HG02623 (cell line): ENCODE measurements around the gene ACAA2.
"Not testable (repeated sequence)": the region's sequence is repeated elsewhere in the genome, so short reads cannot be mapped to it uniquely, and the experiment has no call there.

Experiments
- ATAC-seq: cut with Tn5 transposase; IDR thresholded peaks from one replicate; pipeline ENCODE4 v1.9.1; 2021; ENCODE audit warnings: moderate library complexity; ENCODE audit not compliant: unreplicated experiment

Gene ACAA2

GRCh38 chr18:49813069-49813318 is 339 bp downstream of the ACAA2 start:
- ATAC-seq: peak; percentile 20

GRCh38 chr18:49812286-49813068 is 856 bp downstream of the ACAA2 start:
- ATAC-seq: no peak

DNA sequence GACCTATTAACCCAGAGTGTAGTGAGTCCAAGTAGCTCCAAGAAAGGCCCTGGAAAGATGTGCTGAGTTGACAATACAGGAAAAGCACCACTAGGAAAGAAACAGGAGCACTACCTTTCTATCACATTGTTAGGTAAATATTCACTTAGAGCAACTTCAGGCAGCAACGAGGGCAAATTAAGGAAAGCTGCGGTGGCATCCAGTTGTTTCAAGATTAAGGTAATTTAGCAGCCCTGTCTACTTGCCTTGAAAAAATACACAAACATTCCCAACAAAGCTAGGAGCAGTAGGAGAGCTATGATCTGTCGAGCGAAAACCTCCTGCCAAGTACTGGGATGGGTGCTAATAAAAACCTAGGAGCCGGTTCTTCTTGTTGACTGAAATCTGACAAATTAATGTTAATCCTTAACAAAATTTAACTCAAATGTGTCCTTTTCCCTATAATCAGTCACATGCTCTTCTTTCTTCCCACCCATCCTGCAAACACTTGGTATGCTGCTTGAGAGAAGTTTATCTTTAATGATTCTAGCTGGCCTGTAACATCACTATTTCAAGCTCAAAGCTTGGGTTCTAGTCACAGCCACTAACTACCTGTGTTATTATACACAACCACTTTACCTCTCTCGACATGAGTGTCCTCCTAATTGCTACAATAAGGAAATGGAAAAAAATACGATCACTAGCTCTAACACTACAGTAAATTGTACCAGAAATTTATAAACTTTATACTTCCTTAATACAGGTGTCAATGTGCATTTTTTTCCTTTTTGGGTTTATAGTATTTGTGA is 2.0 kb downstream of the ACAA2 start:
- no peak for ATAC-seq

DNA sequence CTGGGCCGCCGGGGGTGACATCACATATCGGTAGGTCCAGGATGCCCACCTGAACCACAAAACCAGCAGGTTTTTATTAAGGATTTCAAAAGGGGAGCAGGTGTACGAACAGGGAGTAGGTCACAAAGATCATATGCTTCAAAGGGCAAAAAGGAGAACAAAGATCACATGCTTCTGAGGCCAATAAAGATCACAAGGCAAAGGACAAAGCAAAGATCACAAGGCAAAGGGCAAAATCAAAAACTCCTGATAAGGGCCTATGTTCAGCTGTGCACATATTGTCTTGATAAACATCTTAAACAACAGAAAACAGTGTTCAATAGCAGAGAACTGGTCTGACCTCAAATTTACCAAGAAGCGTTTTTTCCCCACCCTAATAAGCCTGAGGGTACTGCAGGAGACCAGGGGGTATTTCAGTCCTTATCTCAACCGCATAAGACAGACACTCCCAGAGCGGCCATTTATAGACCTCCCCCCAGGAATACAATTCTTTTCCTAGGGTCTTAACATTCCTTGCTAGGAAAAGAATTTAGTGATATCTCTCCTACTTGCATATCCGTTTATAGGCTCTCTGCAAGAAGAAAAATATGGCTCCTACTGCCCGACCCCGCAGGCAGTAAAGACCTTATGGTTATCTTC is 4.7 kb downstream of the ACAA2 start:
- ATAC-seq: not testable (repeated sequence)

DNA sequence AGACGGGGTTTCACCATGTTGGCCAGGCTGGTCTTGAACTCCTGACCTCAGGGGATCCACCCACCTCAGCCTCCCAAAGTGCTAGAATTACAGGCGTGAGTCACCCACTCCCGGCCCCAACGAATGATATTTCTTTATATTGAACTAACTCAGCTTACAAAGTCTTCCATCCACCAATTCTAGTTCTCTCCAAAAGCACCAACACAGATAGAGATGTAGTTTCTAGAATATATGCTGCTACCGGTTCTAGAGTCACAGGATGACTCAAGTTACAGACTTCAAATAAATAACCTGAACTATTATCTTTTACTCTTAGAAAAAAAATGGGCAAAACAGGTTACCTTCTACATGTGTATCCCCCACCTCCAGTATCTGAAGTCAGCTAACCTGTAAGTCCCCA is 9.2 kb downstream of the ACAA2 start:
- no peak for ATAC-seq

DNA sequence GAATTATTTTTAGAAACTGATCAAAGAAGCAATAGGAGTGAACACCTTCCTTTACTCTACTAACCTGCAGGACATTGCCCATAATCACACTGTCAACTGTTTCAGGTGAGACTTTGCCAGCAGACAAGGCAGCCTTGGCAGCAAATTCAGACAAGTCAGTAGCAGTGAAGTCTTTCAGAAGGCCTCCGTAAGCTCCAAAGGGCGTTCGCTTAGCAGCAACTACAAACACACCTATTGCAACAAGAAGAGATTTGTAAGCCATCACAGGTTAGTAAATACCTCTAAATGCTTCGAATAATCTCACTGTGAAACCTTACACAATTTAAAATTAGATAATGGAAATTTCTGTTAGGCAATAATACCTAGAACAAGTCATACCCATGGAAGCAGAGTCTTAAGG is 10.7 kb downstream of the ACAA2 start:
- no peak for ATAC-seq

DNA sequence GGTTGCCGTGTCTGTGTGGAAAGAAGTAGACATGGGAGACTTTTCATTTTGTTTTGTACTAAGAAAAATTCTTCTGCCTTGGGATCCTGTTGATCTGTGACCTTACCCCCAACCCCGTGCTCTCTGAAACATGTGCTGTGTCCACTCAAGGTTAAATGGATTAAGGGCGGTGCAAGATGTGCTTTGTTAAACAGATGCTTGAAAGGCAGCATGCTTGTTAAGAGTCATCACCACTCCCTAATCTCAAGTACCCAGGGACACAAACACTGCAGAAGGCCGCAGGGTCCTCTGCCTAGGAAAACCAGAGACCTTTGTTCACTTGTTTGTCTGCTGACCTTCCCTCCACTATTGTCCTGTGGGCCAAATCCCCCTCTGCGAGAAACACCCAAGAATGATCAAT is 12.8 kb downstream of the ACAA2 start:
- not testable (repeated sequence) for ATAC-seq

- ATAC-seq: not testable (repeated sequence)
Measured at GRCh38 chr18:49799806-49800205, 13.5 kb downstream of the ACAA2 start.

DNA sequence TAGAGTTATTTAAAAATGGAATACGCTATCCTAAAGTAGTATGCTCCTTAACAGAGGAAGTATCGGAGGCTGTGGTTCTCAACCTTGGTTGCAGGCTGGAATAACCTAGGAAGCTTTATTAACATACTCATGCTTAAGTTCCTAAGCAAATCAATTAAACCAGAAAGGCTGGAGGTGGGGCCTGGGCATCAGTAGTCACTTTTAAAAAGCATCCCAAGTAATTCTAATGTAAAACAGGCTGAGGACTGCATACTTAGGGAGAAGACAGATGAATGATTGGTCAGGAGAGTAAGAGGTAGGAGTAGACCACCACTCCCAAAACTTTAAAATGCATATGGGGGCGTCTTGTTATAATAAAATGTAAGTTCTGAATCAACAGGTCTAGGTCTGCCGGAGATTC is 15.3 kb downstream of the ACAA2 start:
- no peak for ATAC-seq

GRCh38 chr18:49795612-49796552 is 17.5 kb downstream of the ACAA2 start:
- ATAC-seq: no peak

GRCh38 chr18:49794743-49795142 is 18.6 kb downstream of the ACAA2 start:
- no peak for ATAC-seq

GRCh38 chr18:49789560-49790134 is 23.7 kb downstream of the ACAA2 start:
- ATAC-seq: not testable (repeated sequence)

DNA sequence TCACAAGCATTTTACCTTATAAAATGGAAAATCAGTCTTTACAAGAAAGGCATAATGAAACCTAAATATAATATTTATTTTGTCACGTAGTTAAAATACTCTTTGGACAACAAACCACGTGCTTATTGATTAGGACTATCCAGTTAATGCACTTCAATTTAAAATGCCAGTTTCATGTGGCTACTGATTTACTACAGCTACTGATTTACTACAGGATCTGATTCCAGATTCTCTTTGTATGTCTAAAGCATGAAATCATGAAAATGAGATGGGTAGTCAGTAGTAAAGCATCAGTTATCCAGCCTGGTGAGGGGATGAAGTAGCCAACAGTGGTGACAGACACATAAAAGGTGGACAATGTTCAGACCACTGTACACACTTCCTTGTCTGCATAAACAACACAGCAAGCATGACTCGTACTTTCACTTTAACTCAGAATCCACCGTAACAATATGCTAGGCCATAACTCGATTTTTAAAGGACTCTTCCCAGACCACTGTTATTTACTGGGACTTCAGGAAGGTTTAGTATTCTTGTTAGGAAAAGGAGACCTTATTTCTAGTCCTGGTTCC is 24.9 kb downstream of the ACAA2 start:
- peak; percentile 58 for ATAC-seq

- no peak for ATAC-seq
Measured at GRCh38 chr18:49786019-49786720, 27.2 kb downstream of the ACAA2 start.

- no peak for ATAC-seq
Measured at GRCh38 chr18:49784427-49785185, 28.7 kb downstream of the ACAA2 start.

- not testable (repeated sequence) for ATAC-seq
Measured at GRCh38 chr18:49783631-49784030, 29.7 kb downstream of the ACAA2 start.

DNA sequence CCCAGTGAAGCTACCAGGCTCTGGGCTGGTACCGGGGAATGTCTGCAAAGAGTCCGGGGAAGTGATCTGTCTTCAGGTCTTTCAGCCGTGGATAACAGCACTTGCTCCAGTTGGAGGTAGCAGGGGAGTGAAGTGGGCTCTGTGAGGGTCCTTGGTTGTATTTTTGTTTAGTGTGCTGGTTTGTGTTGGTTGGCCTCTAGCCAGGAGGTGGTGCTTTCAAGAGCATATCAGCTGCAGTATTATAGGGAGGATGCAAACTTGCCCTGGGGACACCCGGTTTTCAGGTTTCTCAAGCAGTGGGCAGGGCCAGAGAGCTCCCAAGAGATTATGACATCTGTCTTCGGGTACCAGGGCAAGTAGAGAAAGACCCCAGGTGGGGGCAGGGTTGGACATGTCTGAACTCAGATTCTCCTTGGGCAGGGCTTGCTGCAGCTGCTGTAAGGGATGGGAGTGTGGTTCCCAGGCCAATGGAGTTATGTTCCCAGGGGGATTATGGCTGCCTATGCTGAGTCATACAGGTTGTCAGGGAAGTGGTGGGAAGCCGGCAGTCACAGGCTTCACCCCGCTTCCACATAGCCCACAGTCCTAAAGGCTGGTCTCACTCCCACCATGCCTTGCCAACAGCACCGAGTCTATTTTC is 34.4 kb downstream of the ACAA2 start:
- no peak for ATAC-seq

- no peak for ATAC-seq
Measured at GRCh38 chr18:49769047-49769728, 44.1 kb downstream of the ACAA2 start.
